Mesothelial cell of epicardium (in vitro differentiated cells): ENCODE measurements around the gene SLIRP. TPM values are rescaled to one million over a fixed set of nuclear protein-coding genes. Genes with fewer than 3 reads are reported as not detected.
A peak's percentile ranks its signal among the peaks of the same experiment; 100 is the strongest.

Experiments used
- DNase-seq, 2 experiments: peaks; one replicate each; pipeline ENCODE4 v3.0.0; 2021; ENCODE audit warnings: low spot score in 2 of 2; ENCODE audit not compliant: unreplicated experiment in 2 of 2
- H3K27ac Mint-ChIP-seq: 2 replicates; pipeline ENCODE4 v1.8.0; 2021; ENCODE audit warnings: mixed read lengths
- H3K27me3 Mint-ChIP-seq: 2 replicates; pipeline ENCODE4 v1.8.0; 2021; ENCODE audit warnings: low read depth, mixed read lengths
- H3K36me3 Mint-ChIP-seq: 2 replicates; pipeline ENCODE4 v1.8.0; 2021; ENCODE audit warnings: mixed read lengths
- H3K4me1 Mint-ChIP-seq: 2 replicates; pipeline ENCODE4 v1.8.0; 2021; ENCODE audit warnings: mixed read lengths
- H3K4me3 Mint-ChIP-seq: 2 replicates; pipeline ENCODE4 v1.8.0; 2021; ENCODE audit warnings: mild to moderate bottlenecking, moderate library complexity, mixed read lengths
- H3K9me3 Mint-ChIP-seq: 2 replicates; pipeline ENCODE4 v1.8.0; 2021; ENCODE audit warnings: mixed read lengths
- total RNA-seq: library from RNA; stranded (reverse); gene quantifications from 3 replicates; pipeline ENCODE4 v1.2.1, GENCODE V29; 2021
- TF ChIP-seq, protein P1 (sequence below): fragments of 200-600 bp; sonication (generic); IDR thresholded peaks from one replicate; pipeline ENCODE4 v1.5.0; 2021; ENCODE audit warnings: antibody characterized with exemption; ENCODE audit not compliant: unreplicated experiment

SLIRP gene
- total RNA-seq, 1 donor from 2014 or later, result 104 TPM

DNA sequence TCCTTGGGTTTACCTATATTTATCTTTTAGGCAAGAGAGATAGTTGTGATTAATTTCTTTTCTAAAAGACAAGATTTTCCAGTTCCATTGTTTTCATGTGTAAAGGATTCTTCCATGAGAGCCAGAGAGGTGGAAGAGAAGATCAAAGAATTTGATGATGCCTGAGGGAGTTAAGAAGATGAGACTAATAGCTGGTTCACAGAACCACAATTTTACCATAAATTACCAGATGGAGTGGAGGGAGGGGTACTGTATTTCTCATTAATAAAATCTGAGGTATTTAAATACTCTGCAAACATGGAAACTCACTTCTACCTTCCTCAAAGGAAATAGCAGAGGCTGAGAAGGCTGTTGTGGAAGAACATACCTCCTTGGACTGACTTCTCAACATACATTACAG, 34.7 kb upstream of the SLIRP start:
- Mint-ChIP-seq H3K27ac (peak overlapping the region; percentile 85), H3K9me3 (no peaks in the 10 kb centered on the region), H3K36me3 (peaks cover 27% of the 10 kb centered on the region), H3K4me1 (peaks cover 23% of the 10 kb centered on the region), H3K4me3 (no peak overlapping the region), H3K27me3 (no peaks in the 10 kb centered on the region)
- TF ChIP-seq, protein P1, sequence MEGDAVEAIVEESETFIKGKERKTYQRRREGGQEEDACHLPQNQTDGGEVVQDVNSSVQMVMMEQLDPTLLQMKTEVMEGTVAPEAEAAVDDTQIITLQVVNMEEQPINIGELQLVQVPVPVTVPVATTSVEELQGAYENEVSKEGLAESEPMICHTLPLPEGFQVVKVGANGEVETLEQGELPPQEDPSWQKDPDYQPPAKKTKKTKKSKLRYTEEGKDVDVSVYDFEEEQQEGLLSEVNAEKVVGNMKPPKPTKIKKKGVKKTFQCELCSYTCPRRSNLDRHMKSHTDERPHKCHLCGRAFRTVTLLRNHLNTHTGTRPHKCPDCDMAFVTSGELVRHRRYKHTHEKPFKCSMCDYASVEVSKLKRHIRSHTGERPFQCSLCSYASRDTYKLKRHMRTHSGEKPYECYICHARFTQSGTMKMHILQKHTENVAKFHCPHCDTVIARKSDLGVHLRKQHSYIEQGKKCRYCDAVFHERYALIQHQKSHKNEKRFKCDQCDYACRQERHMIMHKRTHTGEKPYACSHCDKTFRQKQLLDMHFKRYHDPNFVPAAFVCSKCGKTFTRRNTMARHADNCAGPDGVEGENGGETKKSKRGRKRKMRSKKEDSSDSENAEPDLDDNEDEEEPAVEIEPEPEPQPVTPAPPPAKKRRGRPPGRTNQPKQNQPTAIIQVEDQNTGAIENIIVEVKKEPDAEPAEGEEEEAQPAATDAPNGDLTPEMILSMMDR, result no peak
- no peak for DNase-seq

DNA sequence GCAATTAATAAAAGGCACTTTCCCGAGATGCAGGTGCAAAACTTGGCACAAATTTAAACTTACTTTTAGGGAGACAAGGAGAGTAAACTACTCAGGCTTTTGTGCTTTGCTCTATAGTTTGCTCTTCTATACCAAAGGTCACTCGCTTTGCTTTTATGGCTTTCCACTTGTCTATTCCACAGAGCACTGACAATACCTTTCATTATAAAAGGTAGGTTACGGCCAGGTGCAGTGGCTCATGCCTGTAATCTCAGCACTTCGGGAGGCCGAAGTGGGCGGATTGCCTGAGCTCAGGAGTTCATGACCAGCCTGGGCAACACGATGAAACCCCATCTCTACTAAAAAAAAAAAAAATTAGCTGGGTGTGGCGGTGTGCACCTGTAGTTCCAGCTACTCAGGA, 33.0 kb upstream of the SLIRP start:
- Mint-ChIP-seq H3K4me3 (no peak overlapping the region), H3K9me3 (no peaks in the 10 kb centered on the region)

DNA sequence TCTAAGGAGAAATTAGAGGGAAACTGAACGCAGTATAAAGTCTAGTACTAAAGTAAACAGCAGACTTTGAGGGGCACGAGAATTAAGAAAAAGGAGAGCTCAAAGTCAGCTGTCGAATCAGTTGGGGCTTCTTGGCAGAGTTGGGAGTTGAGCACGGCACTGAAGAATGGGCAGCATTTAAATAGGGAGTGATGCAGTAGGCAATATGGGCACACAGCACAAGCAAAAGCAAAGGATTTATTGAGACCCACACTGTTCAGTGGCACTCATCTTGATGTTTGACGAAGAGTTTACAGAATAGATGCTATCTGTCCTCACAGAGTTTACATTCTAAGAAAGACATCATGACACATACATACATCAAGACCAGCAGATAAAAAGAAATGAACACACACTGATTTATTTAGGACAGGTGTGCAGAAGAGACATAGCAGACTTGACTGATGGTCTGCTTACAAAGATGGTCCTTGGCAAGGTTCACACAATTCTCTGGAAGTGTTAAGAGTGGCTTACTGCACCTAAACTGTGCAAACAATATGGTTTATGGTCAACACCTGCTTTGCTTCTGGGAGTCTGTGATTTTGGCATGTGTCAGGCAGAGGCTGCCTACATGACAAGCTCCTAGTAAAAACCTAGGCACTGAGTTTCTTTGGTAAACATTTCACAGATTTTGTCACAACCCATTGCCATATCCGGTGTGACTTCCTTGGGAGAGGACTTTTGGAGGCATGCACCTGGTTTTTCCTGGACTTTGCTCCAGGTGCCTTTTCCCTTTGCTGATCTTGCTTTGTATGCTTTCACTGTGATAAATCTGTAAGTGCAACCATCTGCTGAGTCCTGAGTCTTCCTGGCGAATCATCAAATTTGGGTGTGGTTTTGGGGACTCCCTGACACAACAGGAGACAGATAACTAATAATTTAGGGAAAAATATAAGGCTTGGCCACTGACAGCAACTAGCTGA, 26.4 kb upstream of the SLIRP start:
- no peak for DNase-seq
- Mint-ChIP-seq H3K9me3 (no peaks in the 10 kb centered on the region), H3K36me3 (peaks cover 19% of the 10 kb centered on the region)

More for the DNA sequence above, 33.0 kb upstream of the SLIRP start:
- Mint-ChIP-seq H3K27ac (no peak overlapping the region), H3K4me1 (peaks cover 21% of the 10 kb centered on the region), H3K27me3 (no peaks in the 10 kb centered on the region), H3K36me3 (peaks cover 35% of the 10 kb centered on the region)
- TF ChIP-seq, protein P1, result no peak
- DNase-seq, result no peak

DNA sequence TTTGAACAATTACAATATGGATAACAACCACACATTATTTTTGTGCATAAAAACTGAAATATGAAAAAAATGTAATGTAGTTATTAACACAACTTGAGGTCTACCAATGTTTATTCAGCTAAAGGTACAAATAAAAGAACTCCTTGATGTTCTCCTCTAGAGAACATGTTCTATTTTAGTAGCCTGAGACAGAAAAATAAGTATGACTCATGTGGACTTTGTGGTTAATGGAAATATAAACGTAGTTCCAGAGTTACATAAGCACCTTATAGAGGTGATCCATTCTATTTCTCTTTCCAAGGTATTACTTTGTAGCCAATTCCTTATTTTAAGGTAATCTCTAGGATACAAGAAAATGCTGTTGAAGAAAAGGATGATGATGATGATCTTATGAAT, 25.7 kb upstream of the SLIRP start:
- no peak for DNase-seq
- Mint-ChIP-seq H3K9me3 (no peaks in the 10 kb centered on the region), H3K4me3 (no peak overlapping the region), H3K36me3 (peaks cover 23% of the 10 kb centered on the region), H3K27ac (no peak overlapping the region), H3K27me3 (no peaks in the 10 kb centered on the region), H3K4me1 (no peaks in the 10 kb centered on the region)
- TF ChIP-seq, protein P1, result no peak

More for the DNA sequence above, 26.4 kb upstream of the SLIRP start:
- H3K27me3 Mint-ChIP-seq, result no peaks in the 10 kb centered on the region
- TF ChIP-seq, protein P1, result no peak
- H3K4me3 Mint-ChIP-seq, result no peak overlapping the region
- no peak overlapping the region for H3K27ac Mint-ChIP-seq
- H3K4me1 Mint-ChIP-seq, result no peaks in the 10 kb centered on the region

DNA sequence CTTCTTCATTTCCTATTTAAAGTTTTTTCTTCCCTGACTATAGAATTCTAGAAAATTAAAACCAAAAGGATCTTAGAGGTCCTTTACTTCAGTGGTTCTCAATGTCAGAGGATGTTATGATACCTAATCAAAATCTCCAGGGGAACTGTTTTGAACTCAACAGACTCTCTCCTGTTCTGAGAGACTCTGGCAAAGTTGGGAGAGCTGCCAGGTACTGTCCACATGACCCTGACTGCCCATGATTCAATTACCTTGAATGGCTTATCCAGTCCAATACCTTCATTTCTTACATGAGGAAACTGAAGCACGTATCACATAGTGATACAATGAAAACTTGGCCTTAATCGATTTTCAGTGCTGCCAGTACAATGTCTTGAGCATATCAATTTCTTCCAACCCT, 16.6 kb upstream of the SLIRP start:
- no peaks in the 10 kb centered on the region for H3K9me3 Mint-ChIP-seq
- H3K27me3 Mint-ChIP-seq, result no peaks in the 10 kb centered on the region
- no peak for DNase-seq
- TF ChIP-seq, protein P1, result no peak
- no peak overlapping the region for H3K4me3 Mint-ChIP-seq
- H3K4me1 Mint-ChIP-seq, result no peaks in the 10 kb centered on the region
- peak overlapping the region; percentile 21 for H3K27ac Mint-ChIP-seq
- peaks cover 37% of the 10 kb centered on the region for H3K36me3 Mint-ChIP-seq
